GM19193 (cell line): ENCODE measurements around the gene ALG12.

Source experiments
- POLR2A ChIP-seq: IDR thresholded peaks from 4 replicates; pipeline ENCODE4 v1.6.1; 2011; ENCODE audit not compliant: insufficient read depth, insufficient read length; ENCODE audit errors: extremely low read depth

ALG12 gene

DNA sequence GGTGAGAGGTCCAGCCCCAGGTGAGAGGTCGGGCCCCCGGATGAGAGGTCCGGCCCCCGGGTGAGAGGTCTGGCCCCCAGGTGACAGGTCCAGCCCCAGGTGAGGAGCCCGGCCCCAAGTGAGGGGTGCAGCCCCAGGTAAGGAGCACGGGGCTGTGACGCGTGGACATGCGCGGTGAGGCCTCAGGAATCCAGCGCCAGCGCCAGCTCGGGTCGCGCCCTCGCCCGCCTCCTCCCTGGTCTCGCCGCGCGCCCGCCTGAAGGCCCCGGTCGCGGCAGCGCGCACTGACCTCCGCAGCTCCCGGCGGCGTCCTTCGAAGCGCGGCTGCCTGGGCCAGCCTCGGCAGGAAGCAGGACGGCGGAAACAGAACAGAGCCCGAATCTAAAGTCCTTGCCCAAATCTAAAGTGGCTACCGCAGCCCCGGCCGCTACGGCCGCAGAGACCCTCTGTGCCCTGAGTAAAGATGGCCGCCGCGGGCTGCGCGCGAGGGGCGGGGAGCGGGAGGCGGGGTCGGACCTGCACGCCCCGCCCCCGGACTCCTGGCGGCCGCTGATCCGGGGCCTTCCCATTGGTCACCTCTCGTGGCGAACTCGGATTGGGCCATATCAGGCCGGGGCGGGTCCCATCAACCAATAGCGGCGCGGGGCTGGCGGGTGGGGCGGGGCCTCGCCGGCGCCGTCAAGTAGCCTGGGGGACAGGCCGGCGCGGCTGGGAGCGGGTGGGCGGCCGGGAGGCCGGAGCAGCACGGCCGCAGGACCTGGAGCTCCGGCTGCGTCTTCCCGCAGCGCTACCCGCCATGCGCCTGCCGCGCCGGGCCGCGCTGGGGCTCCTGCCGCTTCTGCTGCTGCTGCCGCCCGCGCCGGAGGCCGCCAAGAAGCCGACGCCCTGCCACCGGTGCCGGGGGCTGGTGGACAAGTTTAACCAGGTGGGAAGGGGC is at the start of gene ALG12, which contains the start of gene CRELD2:
ALG12 (minus strand) TSS at position 465 of the 937 bp plus-strand sequence. CDS start 4,673 bp downstream, outside the sequence.
CRELD2 (plus strand) TSS at position 661 of the 937 bp plus-strand sequence; CDS start at position 797, 136 bp downstream.
- peak; percentile 85 for TF ChIP-seq POLR2A

- TF ChIP-seq POLR2A: no peak
Measured at GRCh38 chr22:49967706-49968208, 49.5 kb upstream of the ALG12 start.

DNA sequence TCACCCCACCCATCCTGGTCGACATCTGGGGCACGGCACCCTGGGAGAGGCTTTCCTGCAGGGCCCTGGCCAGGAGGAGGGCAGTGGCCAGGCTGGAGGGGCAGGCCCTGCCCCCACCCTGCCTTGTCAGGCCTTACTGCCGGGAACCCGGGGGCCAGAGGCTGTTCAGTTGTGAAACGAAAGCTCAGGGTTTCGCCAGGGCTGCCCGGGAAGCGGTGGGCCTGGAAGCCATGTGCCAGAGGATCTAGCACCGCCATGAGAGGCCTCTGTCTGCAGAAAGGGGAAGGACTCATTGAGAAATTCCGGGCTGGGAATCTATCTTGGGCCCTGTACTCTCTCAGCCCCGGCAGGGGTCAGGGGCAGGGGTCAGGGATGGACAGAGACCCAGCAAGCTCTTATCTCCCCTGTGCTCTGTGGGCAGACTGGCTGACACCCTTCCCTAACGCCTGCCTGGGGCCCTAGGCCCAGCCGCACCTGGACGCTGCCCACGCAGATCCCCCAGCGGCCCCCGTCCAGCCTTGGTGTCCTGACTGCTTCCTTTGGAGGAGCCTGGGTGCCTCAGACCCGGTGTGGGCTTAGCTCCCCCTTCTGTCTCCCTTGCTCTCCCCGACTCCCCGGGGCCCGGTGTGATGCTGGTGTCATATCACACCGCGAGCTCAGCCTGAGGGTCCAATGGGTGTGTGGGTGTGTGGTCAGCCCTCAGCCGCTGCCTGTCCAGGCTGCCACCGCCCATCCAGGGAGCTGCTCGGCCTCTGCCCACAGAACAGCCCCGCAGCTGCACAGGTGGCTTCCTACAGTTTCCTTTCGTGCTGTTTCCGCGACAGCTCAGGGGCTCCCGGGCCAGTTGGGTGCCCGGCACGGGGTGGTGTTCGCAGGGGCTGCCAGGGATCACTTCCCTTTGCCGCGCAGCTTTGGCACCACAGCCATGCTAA is 48.8 kb upstream of the ALG12 start:
- TF ChIP-seq POLR2A: peak; percentile 16

DNA sequence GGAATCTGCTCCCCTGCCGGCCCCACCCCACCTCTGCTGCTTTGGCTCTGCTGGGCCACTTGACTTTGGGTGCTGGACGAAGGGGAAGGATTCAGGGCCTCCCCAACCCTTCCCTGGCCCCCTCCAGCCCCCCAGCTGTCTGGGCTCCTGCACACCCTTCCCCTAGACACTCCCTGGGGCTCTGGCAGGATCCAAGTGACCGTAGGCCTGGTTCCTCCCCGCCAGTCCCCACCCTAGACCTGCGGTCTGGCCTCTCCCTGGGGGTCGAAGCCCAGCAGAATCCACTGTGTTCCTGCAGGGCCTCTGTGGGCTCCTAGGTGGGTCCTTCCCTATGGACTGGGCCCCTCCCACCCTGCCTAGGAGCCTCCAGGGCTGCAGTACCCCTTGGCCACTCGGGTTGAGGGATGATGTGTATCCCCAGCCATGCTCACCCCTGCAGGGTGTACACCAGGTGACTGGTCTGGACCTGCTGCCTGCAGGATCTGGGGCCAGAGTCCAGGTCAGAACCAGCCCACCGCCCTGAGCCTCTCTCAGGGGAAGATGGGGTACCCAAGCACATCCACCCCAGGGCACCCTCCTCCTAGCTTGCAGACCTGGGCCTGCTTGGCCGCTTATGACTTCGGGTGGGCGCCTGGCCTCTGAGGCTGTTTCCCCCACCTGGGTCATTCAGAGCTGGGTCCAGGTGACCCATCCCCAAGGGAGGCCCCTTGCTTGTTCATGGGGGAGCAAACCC is 48.0 kb upstream of the ALG12 start:
- TF ChIP-seq POLR2A: no peak

- no peak for TF ChIP-seq POLR2A
Measured at GRCh38 chr22:49965091-49966040, 47.1 kb upstream of the ALG12 start.

GRCh38 chr22:49964136-49965090 is 46.2 kb upstream of the ALG12 start:
- no peak for TF ChIP-seq POLR2A

- no peak for TF ChIP-seq POLR2A
Measured at GRCh38 chr22:49963647-49964026, 45.4 kb upstream of the ALG12 start.

DNA sequence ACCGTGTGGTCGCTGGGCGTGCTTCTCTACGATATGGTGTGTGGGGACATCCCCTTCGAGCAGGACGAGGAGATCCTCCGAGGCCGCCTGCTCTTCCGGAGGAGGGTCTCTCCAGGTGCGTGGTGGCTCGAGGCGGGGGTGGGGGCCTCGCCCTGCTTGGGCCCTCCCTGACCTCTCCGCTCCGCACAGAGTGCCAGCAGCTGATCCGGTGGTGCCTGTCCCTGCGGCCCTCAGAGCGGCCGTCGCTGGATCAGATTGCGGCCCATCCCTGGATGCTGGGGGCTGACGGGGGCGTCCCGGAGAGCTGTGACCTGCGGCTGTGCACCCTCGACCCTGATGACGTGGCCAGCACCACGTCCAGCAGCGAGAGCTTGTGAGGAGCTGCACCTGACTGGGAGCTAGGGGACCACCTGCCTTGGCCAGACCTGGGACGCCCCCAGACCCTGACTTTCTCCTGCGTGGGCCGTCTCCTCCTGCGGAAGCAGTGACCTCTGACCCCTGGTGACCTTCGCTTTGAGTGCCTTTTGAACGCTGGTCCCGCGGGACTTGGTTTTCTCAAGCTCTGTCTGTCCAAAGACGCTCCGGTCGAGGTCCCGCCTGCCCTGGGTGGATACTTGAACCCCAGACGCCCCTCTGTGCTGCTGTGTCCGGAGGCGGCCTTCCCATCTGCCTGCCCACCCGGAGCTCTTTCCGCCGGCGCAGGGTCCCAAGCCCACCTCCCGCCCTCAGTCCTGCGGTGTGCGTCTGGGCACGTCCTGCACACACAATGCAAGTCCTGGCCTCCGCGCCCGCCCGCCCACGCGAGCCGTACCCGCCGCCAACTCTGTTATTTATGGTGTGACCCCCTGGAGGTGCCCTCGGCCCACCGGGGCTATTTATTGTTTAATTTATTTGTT is 44.8 kb upstream of the ALG12 start:
- TF ChIP-seq POLR2A: peak; percentile 9

GRCh38 chr22:49962012-49962750 is 43.9 kb upstream of the ALG12 start:
- peak; percentile 69 for TF ChIP-seq POLR2A

- peak; percentile 56 for TF ChIP-seq POLR2A
Measured at GRCh38 chr22:49961601-49962011, 43.4 kb upstream of the ALG12 start.
